MM.1S (cell line): ENCODE data around the gene RBM47.

Experiments used
- DNase-seq: peaks from one replicate; pipeline ENCODE4 v3.0.0-alpha.2; 2015
- H2AFZ ChIP-seq: fragments of 300-600 bp; sonication (generic); 2 replicates; pipeline ENCODE4 v1.6.0; 2016; ENCODE audit warnings: antibody characterized with exemption, low read length
- H3F3A ChIP-seq: fragments of 300-600 bp; sonication (generic); 2 replicates; pipeline ENCODE4 v1.6.1; 2016; ENCODE audit warnings: mild to moderate bottlenecking, antibody characterized with exemption, low read length, moderate library complexity, mixed read lengths; ENCODE audit not compliant: insufficient read depth
- H3K27ac ChIP-seq: fragments of 300-600 bp; sonication (generic); 2 replicates; pipeline ENCODE4 v1.5.1; 2016; ENCODE audit warnings: mild to moderate bottlenecking, low read length
- H3K27me3 ChIP-seq: fragments of 300-600 bp; sonication (generic); replicated peaks from 2 replicates; pipeline ENCODE4 v1.6.0; 2016; ENCODE audit warnings: low read length; ENCODE audit not compliant: insufficient read depth
- H3K36me3 ChIP-seq: fragments of 300-600 bp; sonication (generic); replicated peaks from 2 replicates; pipeline ENCODE4 v1.6.1; 2016; ENCODE audit warnings: mild to moderate bottlenecking, low read length, mixed read lengths; ENCODE audit not compliant: insufficient read depth
- H3K4me1 ChIP-seq: fragments of 300-600 bp; sonication (generic); 2 replicates; pipeline ENCODE4 v1.6.1; 2016; ENCODE audit warnings: low read length, mixed read lengths
- H3K4me2 ChIP-seq: fragments of 300-600 bp; sonication (generic); 2 replicates; pipeline ENCODE4 v1.6.0; 2016; ENCODE audit warnings: low read depth, low read length
- H3K4me3 ChIP-seq: fragments of 300-600 bp; sonication (generic); 2 replicates; pipeline ENCODE4 v1.5.1; 2016; ENCODE audit warnings: low read length, mixed read lengths
- H3K79me2 ChIP-seq: fragments of 300-600 bp; sonication (generic); 2 replicates; pipeline ENCODE4 v1.6.1; 2016; ENCODE audit warnings: mixed run types, low read length, mixed read lengths
- H3K9ac ChIP-seq: fragments of 300-600 bp; sonication (generic); 2 replicates; pipeline ENCODE4 v1.6.1; 2016; ENCODE audit warnings: low read length, mixed read lengths
- H3K9me2 ChIP-seq: fragments of 300-600 bp; sonication (generic); replicated peaks from 2 replicates; pipeline ENCODE4 v1.6.1; 2016; ENCODE audit warnings: mild to moderate bottlenecking, low read length, mixed read lengths; ENCODE audit not compliant: insufficient read depth
- H3K9me3 ChIP-seq: fragments of 300-600 bp; sonication (generic); replicated peaks from 2 replicates; pipeline ENCODE4 v1.6.1; 2016; ENCODE audit warnings: mild to moderate bottlenecking, low read length, mixed read lengths; ENCODE audit not compliant: insufficient read depth
- H4K20me1 ChIP-seq: fragments of 300-600 bp; sonication (generic); 2 replicates; pipeline ENCODE4 v1.6.1; 2016; ENCODE audit warnings: mild to moderate bottlenecking, low read length, moderate library complexity, mixed read lengths; ENCODE audit not compliant: insufficient read depth
- CTCF ChIP-seq: fragments of 300-600 bp; sonication (generic); IDR thresholded peaks from 2 replicates; pipeline ENCODE4 v1.5.1; 2016; ENCODE audit warnings: antibody characterized with exemption, low read length, mixed read lengths
- EZH2 ChIP-seq: fragments of 300-600 bp; sonication (generic); optimal IDR thresholded peaks from 2 replicates; pipeline ENCODE3; 2017; ENCODE audit warnings: low read depth, mild to moderate bottlenecking, antibody characterized with exemption, low read length, mixed read lengths
- EZH2phosphoT487 ChIP-seq: fragments of 300-600 bp; sonication (generic); IDR thresholded peaks from 2 replicates; pipeline ENCODE4 v1.6.1; 2018; ENCODE audit warnings: antibody characterized with exemption, low read length

The RBM47 gene

GRCh38 chr4:40405193-40405592 is 224.5 kb downstream of the RBM47 start:
- Histone ChIP-seq H4K20me1 (no peaks in the 10 kb centered on the region), H3K27me3 (no peaks in the 10 kb centered on the region), H3K27ac (no peak overlapping the region), H2AFZ (no peak overlapping the region), H3K79me2 (no peaks in the 10 kb centered on the region), H3K36me3 (no peaks in the 10 kb centered on the region), H3F3A (no peaks in the 10 kb centered on the region), H3K9me2 (no peaks in the 10 kb centered on the region), H3K4me3 (no peak overlapping the region), H3K9ac (no peak overlapping the region), H3K4me1 (no peaks in the 10 kb centered on the region), H3K9me3 (no peaks in the 10 kb centered on the region), H3K4me2 (no peak overlapping the region)
- TF ChIP-seq CTCF (no peak), EZH2phosphoT487 (no peak), EZH2 (no peak)
- no peak for DNase-seq

DNA sequence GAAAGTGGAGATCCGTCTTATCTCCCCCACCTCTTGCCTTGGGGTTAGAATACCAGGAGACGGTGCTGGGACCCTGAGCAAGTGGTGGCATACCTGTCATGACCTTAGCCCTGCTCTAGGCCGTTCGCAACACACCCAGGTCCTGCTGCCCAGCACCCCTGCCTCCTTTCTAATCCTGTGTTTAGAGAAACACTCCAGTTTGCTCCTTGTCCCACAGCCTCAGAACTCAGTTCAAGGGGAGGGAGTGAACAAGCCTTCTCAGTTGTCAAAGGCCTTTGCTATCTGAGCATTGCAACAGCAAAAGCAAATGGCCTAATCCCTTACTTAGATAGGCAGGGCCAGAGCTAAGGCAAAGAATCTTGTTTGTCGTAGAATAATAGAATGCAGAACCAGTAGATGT is 226.6 kb downstream of the RBM47 start:
- no peak overlapping the region for H2AFZ ChIP-seq
- no peaks in the 10 kb centered on the region for H3F3A ChIP-seq
- TF ChIP-seq CTCF, result no peak
- no peak for TF ChIP-seq EZH2phosphoT487
- no peak for TF ChIP-seq EZH2
- H3K9ac ChIP-seq, result no peak overlapping the region
- H3K36me3 ChIP-seq, result no peaks in the 10 kb centered on the region
- no peaks in the 10 kb centered on the region for H3K79me2 ChIP-seq
- no peaks in the 10 kb centered on the region for H3K9me3 ChIP-seq
- H3K4me3 ChIP-seq, result no peak overlapping the region
- no peaks in the 10 kb centered on the region for H3K9me2 ChIP-seq
- H3K4me2 ChIP-seq, result no peak overlapping the region
- no peaks in the 10 kb centered on the region for H4K20me1 ChIP-seq
- no peak overlapping the region for H3K27ac ChIP-seq
- H3K27me3 ChIP-seq, result no peaks in the 10 kb centered on the region
- DNase-seq, result no peak
- no peaks in the 10 kb centered on the region for H3K4me1 ChIP-seq

DNA sequence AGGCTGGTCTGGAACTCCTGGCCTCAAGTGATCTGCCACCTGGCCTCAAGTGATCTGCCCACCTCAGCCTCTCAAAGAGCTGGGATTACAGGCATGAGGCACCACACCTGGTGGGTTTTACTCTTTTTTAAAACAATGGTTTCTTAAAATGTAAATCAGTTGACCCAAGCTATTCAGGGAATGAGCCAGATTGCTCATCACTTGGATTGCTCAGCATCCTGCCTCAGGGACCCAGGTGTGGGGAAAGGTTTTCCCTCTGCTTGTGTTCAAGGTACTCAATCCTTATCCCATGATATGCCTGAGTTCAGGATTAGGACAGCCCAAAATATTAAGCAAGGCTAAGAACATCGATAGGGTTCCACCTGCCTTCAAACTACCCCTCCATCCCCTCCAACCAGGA is 227.1 kb downstream of the RBM47 start:
- no peaks in the 10 kb centered on the region for H4K20me1 ChIP-seq
- H3K4me3 ChIP-seq, result no peak overlapping the region
- H3K36me3 ChIP-seq, result no peaks in the 10 kb centered on the region
- no peaks in the 10 kb centered on the region for H3K4me1 ChIP-seq
- no peak overlapping the region for H3K4me2 ChIP-seq
- no peaks in the 10 kb centered on the region for H3K9me3 ChIP-seq
- no peaks in the 10 kb centered on the region for H3K79me2 ChIP-seq
- no peaks in the 10 kb centered on the region for H3F3A ChIP-seq
- H2AFZ ChIP-seq, result no peak overlapping the region
- no peaks in the 10 kb centered on the region for H3K27me3 ChIP-seq
- no peak for DNase-seq
- H3K27ac ChIP-seq, result no peak overlapping the region
- no peak for TF ChIP-seq EZH2phosphoT487
- no peak for TF ChIP-seq EZH2
- H3K9ac ChIP-seq, result no peak overlapping the region
- H3K9me2 ChIP-seq, result no peaks in the 10 kb centered on the region

GRCh38 chr4:40401631-40402030 is 228.0 kb downstream of the RBM47 start:
- TF ChIP-seq EZH2phosphoT487 (no peak), CTCF (no peak), EZH2 (no peak)
- no peaks in the 10 kb centered on the region for H3K9me3 ChIP-seq
- H2AFZ ChIP-seq, result no peak overlapping the region
- no peak overlapping the region for H3K4me2 ChIP-seq
- no peaks in the 10 kb centered on the region for H4K20me1 ChIP-seq
- H3K9me2 ChIP-seq, result no peaks in the 10 kb centered on the region
- no peaks in the 10 kb centered on the region for H3K79me2 ChIP-seq
- no peak for DNase-seq
- H3K4me1 ChIP-seq, result no peaks in the 10 kb centered on the region
- no peaks in the 10 kb centered on the region for H3K36me3 ChIP-seq
- H3K4me3 ChIP-seq, result no peak overlapping the region
- no peaks in the 10 kb centered on the region for H3F3A ChIP-seq
- H3K9ac ChIP-seq, result no peak overlapping the region
- H3K27ac ChIP-seq, result no peak overlapping the region
- no peaks in the 10 kb centered on the region for H3K27me3 ChIP-seq
